Measurements from ENCODE around the gene SAMD11. TPM values are rescaled to one million over a fixed set of nuclear protein-coding genes. Genes with fewer than 3 reads are reported as not detected.

The SAMD11 gene
- total and polyA plus RNA-seq, 8 donors: 3.5 to 23.3 (median 4.6) TPM; not detected in 1

DNA sequence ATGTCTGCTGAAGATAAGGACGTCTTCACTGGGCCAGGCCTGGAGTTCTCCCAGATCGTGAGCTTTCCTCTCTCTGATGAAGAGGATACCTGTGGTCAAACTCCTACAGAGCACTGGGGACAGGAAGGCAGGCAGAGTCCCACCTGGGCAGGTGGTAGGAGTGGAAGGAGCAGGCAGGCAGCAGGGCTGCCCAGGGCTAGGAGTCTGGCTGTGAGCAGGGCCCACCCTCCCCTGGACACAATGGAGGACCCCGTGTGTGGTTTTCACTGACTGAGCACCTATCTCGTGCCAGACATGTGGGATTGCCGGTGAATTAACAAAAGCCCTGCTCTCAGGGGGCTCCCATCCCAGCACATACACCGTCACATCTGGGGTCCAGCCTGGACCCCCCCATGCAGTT, 4.9 kb upstream of the SAMD11 start:
- Histone ChIP-seq H3K27ac (no peak overlapping the region), H3K36me3 (no peaks in the 10 kb centered on the region), H3K4me3 (no peak overlapping the region), H3K4me1 (peaks cover 39 to 60% (median 54%) of the 10 kb centered on the region in 4 donors), H3K9me3 (no peaks in the 10 kb centered on the region), H3K27me3 (peaks cover 0 to 94% (median 32%) of the 10 kb centered on the region in 3 donors)
- WGBS, 5 donors: 56 to 78% (median 72%) methylated on average over 5 to 6 of the region's 6 CpGs
- intact Hi-C loops (cut with DNase I; ENCODE audit: low total_unique reads): no loop called here
- no peak for TF ChIP-seq EP300 (IDR thresholded peaks at IDR 0.05)
- no peak for TF ChIP-seq POLR2AphosphoS5 (IDR thresholded peaks at IDR 0.05)
- TF ChIP-seq POLR2A (IDR thresholded peaks at IDR 0.05): no peak
- no peak for TF ChIP-seq CTCF (IDR thresholded peaks at IDR 0.05)
- no peak for DNase-seq

GRCh38 chr1:919271-919872, 4.4 kb upstream of the SAMD11 start:
- no peak for DNase-seq
- peaks cover 45 to 60% (median 59%) of the 10 kb centered on the region in 4 donors for H3K4me1 ChIP-seq

DNA sequence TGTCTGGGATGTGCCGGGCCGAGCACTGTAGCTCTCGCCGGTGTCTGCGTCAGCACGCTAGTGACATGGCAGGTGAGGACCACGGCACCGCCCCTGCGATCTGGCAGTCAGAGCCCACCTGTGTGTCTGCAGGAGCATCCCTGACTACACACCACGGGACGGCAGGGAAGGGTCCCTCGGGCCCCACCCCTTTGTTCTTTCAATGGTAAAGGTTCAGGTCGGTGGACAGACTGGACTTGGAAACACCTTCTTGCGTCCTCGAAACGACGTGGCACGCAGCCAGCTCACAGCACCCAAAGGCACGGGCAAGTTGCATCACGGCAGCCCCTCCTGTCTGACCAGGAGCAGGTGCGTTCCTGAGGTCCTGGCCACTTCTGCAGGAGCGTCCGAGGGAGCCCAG, 3.7 kb upstream of the SAMD11 start:
- no peaks in the 10 kb centered on the region for H3K9me3 ChIP-seq
- DNase-seq: no peak
- H3K27me3 ChIP-seq: peaks cover 0 to 100% (median 44%) of the 10 kb centered on the region in 3 donors
- no peaks in the 10 kb centered on the region for H3K36me3 ChIP-seq
- TF ChIP-seq POLR2AphosphoS5 (IDR thresholded peaks at IDR 0.05) (no peak), EP300 (IDR thresholded peaks at IDR 0.05) (no peak), CTCF (IDR thresholded peaks at IDR 0.05) (no peak), POLR2A (IDR thresholded peaks at IDR 0.05) (no peak)
- 37 to 47% (median 44%) methylated on average over 15 to 23 of the region's 23 CpGs for WGBS, 5 donors
- H3K27ac ChIP-seq: no peak overlapping the region
- peaks cover 51 to 66% (median 65%) of the 10 kb centered on the region in 4 donors for H3K4me1 ChIP-seq
- H3K4me3 ChIP-seq: peak overlapping the region in 1 of 4 donors; percentile 25
- intact Hi-C loops (cut with DNase I; ENCODE audit: low total_unique reads): no loop called here

More at GRCh38 chr1:919271-919872, 4.4 kb upstream of the SAMD11 start:
- H3K27me3 ChIP-seq: peaks cover 0 to 94% (median 37%) of the 10 kb centered on the region in 3 donors
- no peaks in the 10 kb centered on the region for H3K36me3 ChIP-seq
- 76 to 81% (median 80%) methylated on average over 22 to 29 of the region's 29 CpGs; no CpG with 5 or more reads in 1 of the 5 donors for WGBS, 5 donors
- no peak for TF ChIP-seq POLR2A (IDR thresholded peaks at IDR 0.05)
- TF ChIP-seq POLR2AphosphoS5 (IDR thresholded peaks at IDR 0.05): no peak
- no peak for TF ChIP-seq CTCF (IDR thresholded peaks at IDR 0.05)
- no peak for TF ChIP-seq EP300 (IDR thresholded peaks at IDR 0.05)
- H3K27ac ChIP-seq: no peak overlapping the region
- no peak overlapping the region for H3K4me3 ChIP-seq
- H3K9me3 ChIP-seq: no peaks in the 10 kb centered on the region
- intact Hi-C loops (cut with DNase I; ENCODE audit: low total_unique reads): no loop called here

- H3K4me1 ChIP-seq: peaks cover 56 to 71% (median 70%) of the 10 kb centered on the region in 4 donors
These were observed 3.2 kb upstream of the SAMD11 start for GRCh38 chr1:920521-920920.

More at GRCh38 chr1:920521-920920, 3.2 kb upstream of the SAMD11 start:
- Histone ChIP-seq H3K36me3 (no peaks in the 10 kb centered on the region), H3K4me3 (peak overlapping the region in 2 of 4 donors; percentile 21 to 25), H3K27me3 (peaks cover 0 to 100% (median 49%) of the 10 kb centered on the region in 3 donors), H3K27ac (no peak overlapping the region), H3K9me3 (no peaks in the 10 kb centered on the region)
- TF ChIP-seq POLR2A (IDR thresholded peaks at IDR 0.05) (no peak), EP300 (IDR thresholded peaks at IDR 0.05) (no peak), POLR2AphosphoS5 (IDR thresholded peaks at IDR 0.05) (no peak)
- no peak for DNase-seq
- intact Hi-C loops (cut with DNase I; ENCODE audit: low total_unique reads): no loop called here
- WGBS, 5 donors: 5 to 12% (median 10%) methylated on average over 5 to 13 of the region's 13 CpGs
